K562 (cell line): ENCODE data around the gene DCTN2. TPM values are rescaled to one million over a fixed set of nuclear protein-coding genes. Genes with fewer than 3 reads are reported as not detected.
"Not testable (repeated sequence)": the region's sequence is repeated elsewhere in the genome, so short reads cannot be mapped to it uniquely, and the experiment has no call there.

ENCODE experiments used
- ATAC-seq: fragments of 200-7000 bp; cut with Tn5 transposase; 3 replicates; pipeline ENCODE4 v1.9.1; 2020; ENCODE audit warnings: moderate library complexity
- BruUV-seq: library from RNA; stranded (reverse); fragments of 400-500 nt; replicated peaks from 2 replicates; lab custom pipeline; 2021; lab: Mats Ljungman, UMichigan
- CTCF ChIA-PET: fragments of 300-600 bp; formaldehyde crosslinking; extraction: SDS; loops from one replicate; lab custom pipeline; 2021; ENCODE audit warnings: low intra/inter-chr PET ratio; lab: Yijun Ruan, JAX
- POLR2A ChIA-PET: fragments of 300-600, 350-650 bp; sonication (Branson Sonifier 250); formaldehyde crosslinking; extraction: SDS; loops from one replicate; lab custom pipeline; 2021; ENCODE audit warnings: antibody characterized with exemption, inconsistent platforms; lab: Yijun Ruan, JAX
- DNase-seq, 4 experiments: peaks; one replicate each; pipeline versions ENCODE4 v3.0.0 to v3.0.0-alpha.2; 2011 to 2018; ENCODE audit warnings: low spot score in 3 of 4, mixed read lengths in 3 of 4; ENCODE audit errors: extremely low read depth in 1 of 4
- FAIRE-seq: peaks from 2 replicates; lab custom pipeline; 2011; peaks lifted over from hg19 to GRCh38; lab: Jason Lieb, UNC
- H2AFZ ChIP-seq: 2 replicates; pipeline ENCODE4 v1.6.0; 2011; ENCODE audit warnings: low read depth, low read length, control low read depth, inconsistent platforms
- H3K27ac ChIP-seq: fragments of 200-600 bp; 3 replicates; pipeline ENCODE4 v1.8.0; 2011; ENCODE audit warnings: low read depth, mild to moderate bottlenecking, control low read depth, inconsistent platforms, low read length, moderate library complexity, mixed read lengths; ENCODE audit errors: extremely low read depth
- H3K27me3 ChIP-seq, 2 experiments: fragments of 300-600 bp in 1 of 2; 2 replicates in 1 of 2; 3 replicates in 1 of 2; pipeline versions ENCODE4 v1.6.0 to v1.8.0; 2011; ENCODE audit warnings: inconsistent platforms in 2 of 2, low read length in 2 of 2, mild to moderate bottlenecking in 1 of 2, mixed read lengths in 1 of 2, moderate library complexity in 1 of 2; ENCODE audit not compliant: control insufficient read depth in 2 of 2, insufficient read depth in 2 of 2
- H3K36me3 ChIP-seq: fragments of 300-600 bp; 3 replicates; pipeline ENCODE4 v1.8.0; 2011; ENCODE audit warnings: mild to moderate bottlenecking, low read length, inconsistent platforms; ENCODE audit not compliant: control insufficient read depth, insufficient read depth
- H3K4me1 ChIP-seq, 2 experiments: fragments of 200-600 bp in 1 of 2; replicated peaks in 1 of 2; 2 replicates in 1 of 2; 3 replicates in 1 of 2; pipeline versions ENCODE4 v1.5.1 to v1.8.0; 2011; ENCODE audit warnings: inconsistent platforms in 2 of 2, low read length in 2 of 2, mild to moderate bottlenecking in 1 of 2, mixed read lengths in 1 of 2, moderate library complexity in 1 of 2; ENCODE audit not compliant: control insufficient read depth in 2 of 2, insufficient read depth in 2 of 2
- H3K4me2 ChIP-seq: 2 replicates; pipeline ENCODE4 v1.6.1; 2011; ENCODE audit warnings: low read length, control low read depth, inconsistent platforms, mixed read lengths; ENCODE audit not compliant: insufficient read depth
- H3K4me3 ChIP-seq: fragments of 200-600 bp; sonication (generic), shearing (Covaris generic); 2 replicates; pipeline ENCODE4 v1.5.1; 2016; ENCODE audit warnings: control low read depth, inconsistent platforms
- H3K79me2 ChIP-seq: fragments of 200-600 bp; 3 replicates; pipeline ENCODE4 v1.8.0; 2011; ENCODE audit warnings: low read length, inconsistent platforms; ENCODE audit not compliant: control insufficient read depth, insufficient read depth
- H3K9ac ChIP-seq, 2 experiments: 2 replicates each; pipeline versions ENCODE4 v1.6.0 to v1.6.1; 2011; ENCODE audit warnings: low read depth in 2 of 2, low read length in 2 of 2, control low read depth in 1 of 2, inconsistent platforms in 1 of 2, mild to moderate bottlenecking in 1 of 2, mixed read lengths in 1 of 2; ENCODE audit not compliant: insufficient read depth in 1 of 2
- H3K9me1 ChIP-seq: one replicate; pipeline ENCODE4 v1.6.0; 2011; ENCODE audit warnings: inconsistent platforms, mild to moderate bottlenecking, low read length, moderate library complexity; ENCODE audit not compliant: control insufficient read depth, insufficient read depth
- H3K9me3 ChIP-seq: replicated peaks from 2 replicates; pipeline ENCODE4 v1.5.1; 2011; ENCODE audit warnings: low read depth, low read length, inconsistent platforms; ENCODE audit not compliant: control insufficient read depth, insufficient read depth
- H4K20me1 ChIP-seq: replicated peaks from 2 replicates; pipeline ENCODE4 v1.6.1; 2011; ENCODE audit warnings: low read length, inconsistent platforms, mixed read lengths; ENCODE audit not compliant: control insufficient read depth, insufficient read depth
- POLR2G ChIP-seq: fragments of 200-400 bp; formaldehyde crosslinking; IDR thresholded peaks from 2 replicates; pipeline ENCODE4 v1.6.1; 2017; ENCODE audit warnings: low read depth, mild to moderate bottlenecking, antibody characterized with exemption, low read length, moderate library complexity
- WGBS: fragments of 100-300 bp; shearing (Covaris generic); methylation state at CpG from one replicate; pipeline ENCODE4 v1.1.6; 2016; ENCODE audit warnings: low coverage, mixed read lengths; ENCODE audit not compliant: insufficient coverage; ENCODE audit errors: missing lambda C conversion rate; 5-methylcytosine and 5-hydroxymethylcytosine counted together
- in situ Hi-C: fragments of 300-500 bp; cut with MboI; formaldehyde crosslinking; loops from 4 replicates; pipeline ENCODE4 v1.15.0; 2018; ENCODE audit warnings: inconsistent platforms, mixed read lengths
- intact Hi-C: fragments of 100-400 bp; cut with micrococcal nuclease; formaldehyde crosslinking; loops from 2 replicates; pipeline ENCODE4 v1.14.2; 2022
- polyA plus RNA-seq, 8 experiments: library from polyadenylated mRNA; depleted of rRNA in 4 of 8; stranded (reverse) in 5 of 8; unstranded in 3 of 8; fragments of >200 nt; fragmentation: Nextera tagmentation in 2 of 8; fragmentation: Illumina TruSeq in 1 of 8; extraction: Ambion mirVana in 2 of 8; extraction: Trizol in 1 of 8; gene quantifications; 2 replicates each; pipeline versions ENCODE4 v1.2.1 to v1.2.3, GENCODE V29; 2011 to 2014; ENCODE audit warnings: inconsistent platforms in 1 of 8, missing spikeins in 1 of 8
- total RNA-seq, 7 experiments: library from RNA; depleted of rRNA in 6 of 7; stranded (reverse); fragments of >200 nt in 6 of 7; fragmentation: Illumina TruSeq in 2 of 7; extraction: Trizol in 2 of 7; gene quantifications; 2 replicates each; pipeline versions ENCODE4 v1.2.1 to v1.2.3, GENCODE V29; 2011 to 2021; ENCODE audit warnings: low replicate concordance in 1 of 7

Gene DCTN2
- total and polyA plus RNA-seq, 9 of the 15 experiments (the other 6 are each of a cell fraction or from before 2014, with no cell fraction given): 43.6 to 270 (median 125) TPM

- H3K9me3 ChIP-seq, in situ Hi-C loops: not testable (repeated sequence)
- H3K36me3 ChIP-seq: peaks cover 93% of the 10 kb centered on the region
Measured at GRCh38 chr12:57514246-57514645, 32.7 kb downstream of the DCTN2 start.

GRCh38 chr12:57513677-57514076 is 33.3 kb downstream of the DCTN2 start:
- BruUV-seq, DNase-seq, H3K9me3 ChIP-seq, H3K4me2 ChIP-seq, ATAC-seq, H3K9me1 ChIP-seq, CTCF ChIA-PET, H3K4me3 ChIP-seq, H3K27me3 ChIP-seq, H3K9ac ChIP-seq, H2AFZ ChIP-seq, intact Hi-C loops, FAIRE-seq, in situ Hi-C loops, H3K27ac ChIP-seq: not testable (repeated sequence)
- peaks cover 24% of the 10 kb centered on the region for H3K79me2 ChIP-seq
- POLR2A ChIA-PET: interaction anchor here (0.6 to 10.1 kb wide), 7 partner anchors 10 to 301 kb away, joined by 3 to 184 read pairs (median 3); no protein-coding TSS in a partner anchor
- WGBS: 90% methylated on average over 5 of the region's 6 CpGs
- H3K36me3 ChIP-seq: peaks cover 91% of the 10 kb centered on the region
- peaks cover 0 to 19% of the 10 kb centered on the region in 2 experiments; a peak in 4 of 5 replicates for H3K4me1 ChIP-seq
- H4K20me1 ChIP-seq: peaks cover 36% of the 10 kb centered on the region
- TF ChIP-seq POLR2G: peak; percentile 33; the same call in 1 of the 2 replicates

More at GRCh38 chr12:57514246-57514645, 32.7 kb downstream of the DCTN2 start:
- H3K9ac ChIP-seq, FAIRE-seq, intact Hi-C loops, DNase-seq, ATAC-seq, H3K27me3 ChIP-seq, H3K4me3 ChIP-seq, CTCF ChIA-PET, H2AFZ ChIP-seq, H3K9me1 ChIP-seq, H3K4me2 ChIP-seq, BruUV-seq, H3K27ac ChIP-seq: not testable (repeated sequence)
- POLR2A ChIA-PET: interaction anchor here (0.6 to 10.1 kb wide), 14 partner anchors 10 to 351 kb away, joined by 3 to 184 read pairs (median 4); no protein-coding TSS in a partner anchor
- Histone ChIP-seq H3K4me1 (peaks cover 0 to 21% of the 10 kb centered on the region in 2 experiments; a peak in 4 of 5 replicates), H3K79me2 (peaks cover 30% of the 10 kb centered on the region), H4K20me1 (peaks cover 42% of the 10 kb centered on the region)
- WGBS: 90% methylated on average over 8 of the region's 9 CpGs
